GM19043 (cell line): ENCODE results near the gene CEP72.
A peak's percentile ranks its signal among the peaks of the same experiment; 100 is the strongest.
"Not testable (repeated sequence)": the region's sequence is repeated elsewhere in the genome, so short reads cannot be mapped to it uniquely, and the experiment has no call there.

Source experiments
- ATAC-seq: cut with Tn5 transposase; IDR thresholded peaks from one replicate; pipeline ENCODE4 v1.9.1; 2021; ENCODE audit warnings: low read depth; ENCODE audit not compliant: unreplicated experiment

Gene CEP72

DNA sequence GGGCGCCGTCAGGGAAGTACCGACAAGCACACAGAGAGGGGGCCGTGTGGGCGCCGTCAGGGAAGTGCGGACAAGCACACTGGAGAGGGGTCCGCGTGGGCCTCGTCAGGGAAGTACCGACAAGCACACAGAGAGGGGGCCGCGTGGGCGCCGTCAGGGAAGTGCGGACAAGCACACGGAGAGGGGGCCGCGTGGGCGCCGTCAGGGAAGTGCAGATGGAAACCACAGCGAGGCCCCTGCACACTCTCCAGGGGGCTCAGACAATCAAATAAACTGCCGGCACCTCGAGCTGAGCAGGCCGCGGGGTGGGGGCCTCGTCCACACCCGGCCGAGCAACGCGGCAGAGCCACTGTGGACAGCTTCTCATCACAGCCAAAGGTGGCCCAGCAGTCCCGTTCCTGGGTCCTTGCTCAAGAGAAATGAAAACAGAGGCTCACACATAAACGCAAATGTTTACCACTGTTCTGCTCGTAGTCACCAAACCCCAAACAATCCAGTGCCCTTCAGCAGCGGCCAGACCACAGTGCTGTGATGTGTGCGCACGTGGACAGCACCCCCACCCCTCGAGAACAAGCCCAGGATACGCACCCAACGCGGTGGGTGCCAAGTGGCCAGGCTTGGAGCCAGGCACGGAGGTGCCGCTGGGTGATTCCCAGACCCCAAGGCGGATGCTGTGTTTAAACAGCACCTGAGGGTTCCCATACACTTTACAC, 56.3 kb downstream of the CEP72 start:
- no peak for ATAC-seq

DNA sequence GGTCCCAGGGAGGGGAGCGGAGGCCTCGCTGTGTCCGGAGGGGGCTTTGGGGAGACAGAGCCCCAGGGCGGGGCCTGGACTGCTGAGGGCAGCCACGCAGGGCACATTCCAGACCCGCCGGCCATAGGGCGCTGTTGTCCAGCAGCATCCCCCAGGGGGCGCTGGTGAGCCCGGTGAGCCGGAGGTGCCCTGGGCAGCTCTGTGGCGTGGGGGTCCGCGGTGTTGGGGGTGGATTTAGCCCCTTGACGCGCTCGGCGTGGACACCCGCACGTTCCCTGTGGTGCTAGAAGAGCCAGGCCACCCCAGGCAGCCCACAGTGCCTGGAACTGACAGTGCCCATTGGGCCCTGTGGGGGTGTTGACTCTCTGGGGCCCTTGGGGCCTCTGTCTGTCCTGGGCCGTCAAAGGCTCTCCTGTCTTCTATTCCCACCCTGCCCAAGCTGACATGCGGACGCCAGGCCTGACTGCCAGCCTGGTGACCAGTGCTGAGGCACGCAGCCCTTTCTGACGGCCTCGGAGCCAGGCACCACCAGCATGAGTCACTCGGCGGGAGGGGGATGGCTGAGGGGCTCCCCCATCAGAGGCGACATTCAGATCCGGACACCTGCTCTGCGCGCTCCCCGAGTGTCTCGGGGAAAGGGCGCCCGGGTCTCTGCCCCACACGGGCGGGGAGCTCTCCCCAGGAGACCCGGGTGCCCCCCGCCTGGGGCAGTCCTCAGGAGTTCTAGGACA, 57.1 kb downstream of the CEP72 start:
- no peak for ATAC-seq

DNA sequence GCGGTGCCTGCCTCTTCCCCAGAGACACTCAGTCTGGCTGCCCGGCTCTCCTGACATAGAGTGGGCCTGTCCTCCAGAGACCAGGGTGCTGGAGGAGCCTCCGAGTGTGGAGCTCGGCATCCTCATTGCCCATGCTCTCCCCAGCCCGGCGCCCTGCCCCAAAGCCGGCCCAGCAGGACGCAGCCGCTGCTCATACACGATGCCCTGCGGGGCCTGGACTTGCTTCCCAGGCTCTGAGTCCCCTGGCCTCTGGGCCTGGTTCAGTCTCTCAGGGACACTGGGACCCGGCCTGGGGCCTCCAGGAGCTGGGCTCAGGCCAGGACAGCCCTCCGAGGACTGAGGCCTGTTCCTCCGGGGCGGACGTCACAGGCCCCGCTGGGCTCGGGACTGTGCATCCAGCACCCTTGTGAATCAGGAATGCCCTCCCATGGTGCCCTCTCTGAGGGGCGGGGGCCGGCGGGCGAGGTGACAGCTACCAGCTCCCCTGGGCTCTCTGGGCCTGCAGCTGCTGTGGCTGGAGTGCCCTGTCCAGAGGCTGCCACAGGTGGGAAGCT, 57.8 kb downstream of the CEP72 start:
- ATAC-seq = no peak

DNA sequence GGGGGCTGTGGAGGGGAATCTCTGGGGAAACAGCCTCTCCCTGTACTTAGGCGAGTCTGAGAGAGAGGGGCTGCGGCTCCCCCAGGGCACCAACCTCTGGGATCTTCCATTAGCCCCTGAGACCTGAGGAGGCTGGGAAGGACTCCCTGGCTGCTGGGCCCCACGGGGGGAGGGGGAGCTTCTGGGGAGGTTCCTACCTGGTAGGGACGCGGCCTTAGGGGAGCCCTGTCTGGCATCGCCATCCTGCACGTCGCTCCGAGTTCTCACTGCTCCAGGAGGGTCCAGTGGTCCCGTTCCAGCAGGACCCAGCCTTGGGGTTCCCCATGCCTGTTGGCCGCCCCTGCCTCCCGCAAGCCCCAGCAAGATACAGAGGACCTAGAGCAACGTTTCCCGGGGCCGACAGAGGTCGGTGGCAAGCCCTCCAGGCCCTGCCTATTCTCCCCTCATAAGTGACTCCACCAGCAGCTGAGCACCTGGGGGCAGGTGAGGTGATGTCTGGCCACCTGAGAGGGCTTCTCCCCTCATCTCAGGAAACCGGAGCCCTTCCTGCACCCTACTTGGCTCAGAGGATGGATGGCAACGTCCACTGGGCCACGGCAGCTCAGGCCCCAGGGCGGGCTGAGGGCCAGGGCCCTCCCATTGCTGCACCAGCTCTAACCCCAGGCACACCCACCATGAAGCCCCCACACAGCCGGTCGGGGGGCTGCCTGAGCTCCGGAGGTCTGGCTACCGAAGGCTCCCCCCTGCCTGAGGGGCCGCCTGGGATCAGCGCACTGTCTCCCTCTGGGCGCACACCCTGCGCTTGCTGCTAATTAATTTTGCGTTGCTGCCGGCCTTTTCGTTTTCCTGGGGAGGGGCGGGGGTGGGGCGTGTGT, 58.5 kb downstream of the CEP72 start:
- ATAC-seq = no peak

DNA sequence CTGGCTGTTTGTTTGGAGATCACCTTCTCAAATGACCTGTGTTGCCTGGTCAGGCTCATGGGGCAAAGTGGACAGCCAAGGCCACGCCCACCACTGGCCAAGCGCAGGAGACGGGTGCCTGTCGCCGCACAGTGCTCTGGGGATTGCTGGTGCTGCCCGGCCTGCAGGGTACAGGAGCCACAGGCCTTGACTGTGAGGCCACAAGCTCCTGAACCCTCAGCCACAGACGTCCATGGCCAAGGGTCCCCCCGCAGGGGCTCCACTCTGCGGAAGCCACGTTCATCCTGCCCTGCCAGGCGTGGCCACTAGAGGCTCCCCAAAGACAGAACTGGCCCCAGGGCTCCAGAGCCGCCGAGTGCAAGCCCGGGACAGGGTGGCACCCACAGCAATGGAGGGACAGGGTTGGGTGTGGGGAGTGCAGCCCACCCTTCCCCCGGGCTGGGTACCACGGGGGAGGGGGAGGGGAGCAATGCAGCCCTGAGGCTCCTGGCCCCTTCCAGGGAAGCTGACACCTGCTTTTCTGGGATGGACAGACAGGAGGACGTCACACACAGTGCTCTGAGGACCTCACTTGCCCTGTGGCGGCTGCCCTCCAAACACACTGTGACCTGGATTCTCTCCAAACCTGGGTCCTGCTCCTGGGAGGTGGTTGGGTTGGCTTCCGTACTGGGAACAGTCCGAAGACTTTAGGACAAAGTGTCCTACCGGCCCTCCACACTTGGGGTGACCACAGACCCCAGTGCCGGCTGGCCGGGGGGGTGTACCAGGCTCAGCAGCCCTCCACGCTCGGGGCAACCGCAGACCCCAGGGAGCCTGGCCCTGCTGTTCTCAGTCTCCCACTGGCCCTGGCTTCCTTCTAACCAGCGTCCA, 59.6 kb downstream of the CEP72 start:
- peak; percentile 74 for ATAC-seq

DNA sequence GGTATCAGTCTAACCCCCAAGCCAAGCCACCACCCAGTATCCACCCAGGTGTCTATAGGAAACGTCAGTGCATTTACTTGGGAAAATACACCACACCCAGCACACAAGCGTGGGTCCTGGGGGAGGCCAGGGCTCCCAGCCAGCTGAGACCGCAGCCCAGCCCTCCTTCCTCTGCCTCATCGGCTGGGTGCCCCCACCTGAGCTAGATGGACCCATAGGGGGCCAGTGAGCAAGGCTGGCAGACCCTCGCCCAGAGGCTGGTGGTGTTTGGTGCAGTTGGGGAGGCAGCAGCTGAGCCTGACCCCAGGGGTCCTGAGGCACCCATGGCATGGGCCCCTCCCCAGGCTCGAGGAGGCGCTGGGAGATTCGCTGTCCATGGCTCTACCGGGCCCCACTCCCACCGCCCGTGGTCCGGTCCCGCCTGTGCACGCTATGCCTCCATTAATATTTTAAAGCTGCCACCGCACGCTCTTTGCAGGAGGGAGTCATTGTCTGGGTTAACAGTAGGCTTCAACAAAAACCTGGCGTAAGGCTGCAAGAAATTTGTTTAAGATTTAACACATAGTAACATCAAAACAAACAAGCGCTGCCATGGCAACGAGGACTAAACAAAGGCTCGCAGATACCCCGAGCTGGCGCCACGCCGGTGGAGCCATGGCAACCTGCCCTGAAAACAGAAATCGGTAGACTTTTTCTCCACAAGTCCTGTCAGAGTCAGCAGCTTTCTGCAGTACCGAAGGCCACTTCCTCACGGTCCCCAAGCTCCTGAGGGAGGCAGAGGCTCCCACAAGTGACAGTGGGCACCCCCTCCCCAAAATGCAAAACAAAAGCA, 60.4 kb downstream of the CEP72 start:
- no peak for ATAC-seq

DNA sequence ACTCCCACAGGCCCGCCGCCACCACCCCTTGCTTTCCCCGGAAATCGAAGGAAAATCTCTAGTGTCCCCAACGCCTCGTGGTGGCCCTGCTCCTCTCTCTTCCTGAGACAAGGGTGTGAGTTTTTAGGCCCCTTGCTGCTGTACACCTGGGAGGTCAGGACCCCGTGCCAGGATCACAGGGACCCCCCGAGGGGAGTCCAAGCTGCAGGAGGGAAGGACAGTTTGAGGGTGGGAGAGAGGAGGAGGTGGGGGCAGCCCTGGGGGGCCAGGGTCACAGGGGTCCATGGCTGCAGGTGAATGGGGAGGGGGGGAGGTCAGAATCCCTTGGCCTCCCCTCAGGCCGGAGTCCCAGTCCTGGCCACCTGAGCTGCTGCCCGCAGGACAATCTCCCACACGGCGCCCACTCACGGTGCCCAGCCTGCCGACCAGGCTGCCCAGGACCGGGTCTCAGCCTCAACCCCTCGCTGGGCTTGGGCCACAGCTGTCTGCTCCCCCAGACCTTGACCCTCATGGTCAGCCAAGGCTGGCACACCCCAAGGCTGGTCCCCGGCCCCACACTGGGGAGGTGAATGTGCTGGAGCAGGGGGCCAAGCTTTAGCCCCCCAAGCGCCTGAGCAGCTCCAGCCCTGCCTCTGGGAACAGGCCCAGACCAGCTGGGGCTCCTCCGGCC, 61.2 kb downstream of the CEP72 start:
- ATAC-seq = no peak

DNA sequence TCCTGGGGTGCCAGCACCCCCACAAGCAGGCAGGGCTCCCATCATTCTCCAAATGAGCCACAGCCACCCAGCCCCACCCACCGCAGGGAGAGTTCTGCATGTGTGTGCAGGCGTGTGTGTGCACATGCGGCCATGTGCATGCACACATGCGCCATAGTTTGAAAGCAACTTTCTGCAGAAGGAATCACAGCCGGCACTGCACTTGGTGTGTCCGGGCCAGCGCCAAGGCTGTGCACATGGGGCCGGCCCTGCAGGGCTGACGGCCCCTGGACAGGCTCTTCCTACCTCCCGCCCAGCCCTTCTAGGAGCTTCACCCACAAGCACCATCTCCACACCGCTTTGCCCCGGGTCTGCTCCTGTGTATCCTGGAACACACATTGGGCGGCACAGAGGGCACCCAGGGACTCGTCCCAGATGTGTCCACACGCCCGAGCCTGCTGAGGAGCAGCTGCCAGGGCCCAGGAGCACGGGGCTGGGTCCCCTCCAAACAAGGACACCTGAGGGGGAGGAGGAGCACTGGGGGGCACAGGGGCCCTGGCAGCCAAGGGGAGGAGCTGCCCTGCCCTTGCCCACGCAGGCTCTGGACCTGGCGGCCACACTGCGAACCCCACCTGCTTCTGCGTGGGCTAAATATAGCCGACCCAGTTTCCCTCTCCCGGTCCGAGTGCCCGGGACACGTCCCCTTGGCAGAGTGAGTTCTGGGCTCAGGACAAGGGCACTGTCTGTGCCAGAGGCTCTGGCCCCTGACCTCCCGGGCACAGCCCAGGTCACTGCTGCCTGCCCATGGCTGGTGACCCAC, 61.9 kb downstream of the CEP72 start:
- no peak for ATAC-seq

DNA sequence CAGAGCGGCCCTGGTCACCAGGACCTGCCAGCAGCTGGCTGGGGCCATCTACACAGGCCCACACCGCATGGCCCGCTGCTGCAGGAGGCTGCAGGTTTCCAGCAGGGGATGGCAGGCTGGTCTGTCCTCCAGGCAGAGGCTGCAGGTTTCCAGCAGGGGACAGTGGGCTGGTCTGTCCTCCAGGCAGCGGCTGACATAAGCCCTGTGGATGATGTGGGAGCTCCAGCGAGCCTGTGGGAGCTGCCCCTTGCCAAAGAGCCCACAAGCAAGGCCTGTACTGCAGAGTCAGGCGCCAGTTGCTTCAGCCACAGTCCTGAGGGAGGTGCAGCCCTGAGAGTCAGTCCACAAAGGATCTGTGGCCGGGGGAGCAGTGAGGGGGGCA, 62.5 kb downstream of the CEP72 start:
- no peak for ATAC-seq

DNA sequence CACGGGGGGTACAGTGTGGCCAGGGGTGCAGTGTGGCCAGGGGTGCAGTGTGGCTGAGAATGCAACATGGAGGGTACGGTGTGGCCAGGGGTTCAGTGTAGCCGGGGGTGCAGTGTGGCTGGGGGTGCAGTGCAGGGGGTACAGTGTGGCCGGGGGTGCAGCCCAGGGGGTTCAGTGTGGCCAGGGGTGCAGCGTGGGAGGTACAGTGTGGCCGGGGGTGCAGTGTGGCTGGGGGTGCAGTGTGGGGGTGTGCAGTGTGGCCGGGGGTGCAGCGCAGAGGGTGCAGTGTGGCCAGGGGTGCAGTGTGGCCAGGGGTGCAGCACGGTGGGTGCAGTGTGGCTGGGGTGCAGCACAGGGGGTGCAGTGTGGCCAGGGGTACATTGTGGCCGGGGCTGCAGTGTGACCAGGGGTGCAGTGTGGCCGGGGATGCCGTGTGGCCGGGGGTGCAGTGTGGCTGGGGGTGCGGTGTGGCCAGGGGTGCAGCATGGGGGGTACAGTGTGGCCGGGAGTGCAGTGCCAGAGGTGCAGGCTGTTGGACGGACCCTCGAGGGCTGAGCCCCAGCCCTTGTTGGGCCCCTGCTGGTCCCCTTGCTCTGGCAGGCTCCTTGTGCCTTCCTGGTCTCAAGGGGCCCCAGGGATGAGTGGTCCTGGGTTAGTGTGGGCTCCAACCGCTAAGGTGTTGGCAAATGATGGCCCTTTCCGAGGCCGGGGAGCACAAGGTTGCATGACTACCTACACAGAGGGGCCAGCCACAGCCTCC, 63.2 kb downstream of the CEP72 start:
- no peak for ATAC-seq

DNA sequence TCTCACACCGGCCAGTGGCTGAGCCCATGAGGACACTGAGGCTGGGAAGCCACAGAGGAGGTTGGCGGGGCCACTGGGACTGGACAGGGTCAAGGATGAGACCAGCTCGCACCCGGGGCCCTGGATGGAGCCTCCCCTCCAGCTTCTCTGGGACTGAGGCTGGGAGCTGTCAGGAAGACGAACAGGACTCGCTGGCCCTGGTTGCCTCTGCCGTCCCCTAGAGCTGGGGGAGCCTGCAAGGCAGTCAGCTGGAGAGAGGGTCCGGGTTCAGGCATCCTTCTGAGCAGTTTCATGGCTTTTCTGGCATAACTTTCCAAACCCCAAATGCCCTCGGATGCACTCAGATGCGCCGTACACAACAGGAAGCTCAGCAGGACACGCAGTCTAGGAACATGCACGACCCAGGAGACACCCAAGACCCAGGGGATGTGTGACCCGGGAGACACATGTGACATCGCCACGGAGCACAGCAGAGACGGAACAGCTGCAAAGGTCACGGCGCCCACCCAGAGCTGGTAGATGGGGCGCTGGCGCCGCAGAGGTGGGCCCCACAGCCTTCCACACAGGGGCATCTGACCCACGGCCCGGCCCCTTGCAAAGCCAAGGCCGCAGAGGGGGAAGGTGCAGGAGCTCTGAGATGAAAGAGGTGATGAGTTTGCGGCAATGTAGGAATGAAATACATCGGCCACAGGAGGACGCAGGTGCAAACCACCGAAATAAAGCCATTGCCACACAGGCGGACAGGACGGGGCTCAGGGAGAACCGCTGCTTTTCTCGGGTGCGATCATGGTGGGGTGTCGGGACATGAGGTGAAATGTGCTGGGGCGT, 63.9 kb downstream of the CEP72 start:
- ATAC-seq = no peak

DNA sequence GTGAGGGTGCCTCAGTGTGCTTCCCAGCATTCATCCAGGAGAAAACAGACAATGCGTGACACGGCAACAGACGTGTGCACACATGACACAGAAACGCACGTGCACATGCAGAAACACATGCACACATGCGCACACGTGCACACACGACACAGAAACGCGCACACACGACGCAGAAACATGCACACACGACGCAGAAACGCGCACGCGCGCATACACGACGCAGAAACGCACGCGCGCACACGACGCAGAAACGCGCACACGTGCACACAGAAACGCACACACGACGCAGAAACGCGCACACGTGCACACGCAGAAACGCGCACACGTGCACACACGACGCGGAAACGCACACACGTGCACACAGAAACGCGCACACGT, 64.5 kb downstream of the CEP72 start:
- ATAC-seq = no peak

DNA sequence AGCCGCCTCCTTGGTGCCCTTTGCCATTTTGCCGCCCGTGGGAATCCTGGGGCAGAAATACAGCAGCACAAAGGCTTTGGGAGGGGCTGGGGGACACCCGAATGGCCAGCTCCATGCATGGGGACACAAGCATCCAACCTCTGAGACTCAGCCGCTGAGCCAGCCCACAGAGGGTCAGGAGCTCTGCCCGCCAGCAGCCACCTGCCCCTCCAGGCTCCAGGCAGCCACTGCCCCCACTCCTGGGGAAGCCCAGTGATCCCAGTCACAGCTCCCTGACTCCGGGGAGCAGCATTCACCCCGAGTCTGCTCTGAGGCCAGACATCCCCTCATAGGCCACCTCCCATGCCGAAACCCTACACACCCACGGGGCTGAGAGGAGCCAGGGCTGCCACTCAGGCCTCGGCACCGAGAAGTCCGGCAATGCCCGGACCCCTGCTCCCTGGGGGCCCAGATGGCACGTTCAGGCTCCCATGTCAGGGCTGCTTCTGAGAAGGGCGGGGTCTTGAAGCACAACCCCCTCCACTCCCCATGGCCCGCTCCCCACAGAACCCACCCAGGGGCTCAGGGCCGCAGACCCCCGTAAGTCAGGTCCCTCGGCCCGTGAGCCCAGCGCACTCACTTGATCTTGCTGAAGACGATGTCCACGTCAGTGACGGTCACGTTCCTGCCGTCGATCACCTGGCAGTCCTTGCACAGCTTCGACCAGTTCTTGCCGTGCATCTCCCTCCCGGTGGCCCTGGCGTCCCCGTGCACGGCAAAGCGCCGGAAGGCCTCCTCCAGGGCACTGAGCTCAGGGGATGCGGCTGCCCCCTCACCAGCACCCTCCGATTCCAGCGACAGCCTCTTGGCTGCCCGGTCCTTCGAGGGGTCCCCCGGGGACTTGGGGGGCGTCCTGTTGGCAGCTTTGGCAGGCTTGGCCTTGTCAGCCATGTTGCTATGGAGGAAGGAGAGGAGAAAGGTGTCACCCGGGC, 65.3 kb downstream of the CEP72 start:
- ATAC-seq = no peak

DNA sequence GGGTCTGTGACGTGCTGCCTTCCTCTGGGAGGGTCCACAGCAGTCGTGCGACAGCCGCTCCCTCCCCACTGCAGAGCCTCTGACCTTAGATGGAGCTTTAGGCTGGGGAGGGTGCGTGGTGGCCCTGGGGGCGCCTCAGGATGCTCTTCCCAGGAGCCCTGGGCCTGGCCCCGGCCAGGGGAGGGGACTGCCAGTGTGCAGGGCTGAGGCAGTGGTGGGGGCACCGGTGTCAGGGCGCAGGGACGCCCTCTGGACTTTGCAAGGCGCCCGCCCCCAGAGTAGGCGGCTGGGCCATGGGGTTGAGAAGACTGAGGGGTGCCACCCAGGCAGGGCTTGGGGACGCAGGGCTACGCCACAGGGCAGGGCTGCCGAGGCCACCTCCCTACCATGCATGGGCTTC, 66.4 kb downstream of the CEP72 start:
- not testable (repeated sequence) for ATAC-seq

DNA sequence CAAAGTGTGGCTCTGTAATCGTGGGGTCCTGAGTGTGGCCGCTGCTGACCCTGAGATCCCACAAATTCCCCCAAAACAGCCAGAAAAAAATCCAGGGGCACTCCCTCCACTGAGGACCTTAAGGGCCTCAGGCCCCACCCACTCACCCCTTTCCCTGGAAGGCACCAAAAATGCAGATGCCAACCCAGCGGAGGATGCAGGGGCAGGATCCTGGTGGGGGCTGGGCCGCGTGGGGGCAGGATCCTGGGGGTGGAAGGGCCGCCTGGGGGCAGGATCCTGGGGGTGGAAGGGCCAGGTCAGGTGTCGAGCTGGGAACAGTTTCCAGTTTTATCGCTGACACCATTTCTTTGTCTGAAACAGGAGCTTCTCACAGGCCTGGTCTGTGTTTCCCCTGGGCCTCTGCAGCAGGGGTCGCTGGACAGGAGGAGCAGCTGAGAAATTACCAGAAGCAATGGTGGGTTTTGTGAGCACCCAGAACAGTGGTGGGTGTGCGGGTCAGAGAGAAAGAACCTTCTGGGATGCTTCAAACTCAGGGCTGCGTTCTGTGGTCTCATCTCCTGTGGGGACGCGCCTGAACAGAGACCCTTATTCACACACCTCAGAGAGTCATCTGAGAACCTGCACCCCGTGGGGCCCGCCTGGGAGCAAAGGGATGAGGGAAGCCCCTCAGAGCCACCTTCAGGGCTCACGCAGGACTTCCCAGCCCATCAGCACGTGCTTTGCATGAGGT, 67.2 kb downstream of the CEP72 start:
- ATAC-seq = not testable (repeated sequence)
